ENCODE results near the gene COX5B. TPM values are rescaled to one million over a fixed set of nuclear protein-coding genes. Genes with fewer than 3 reads are reported as not detected.

COX5B gene
- total and polyA plus RNA-seq, 5 experiments from 2014 or later, result 119 to 373 (median 321) TPM

- Mint-ChIP-seq H3K27me3 (no peaks in the 10 kb centered on the region), H3K27ac (peak overlapping the region in 3 of 10 donors; percentile 37 to 56 (median 46))
- ATAC-seq, result no peak
These were observed 11.2 kb downstream of the COX5B start for GRCh38 chr2:97656905-97657587.

GRCh38 chr2:97657986-97658690 lies 12.3 kb downstream of the COX5B start:
- no peak overlapping the region for H3K4me3 Mint-ChIP-seq
- no peaks in the 10 kb centered on the region for H3K9me3 Mint-ChIP-seq
- peak overlapping the region in 3 of 10 donors; percentile 9 to 90 (median 29) for H3K27ac Mint-ChIP-seq
- H3K4me1 Mint-ChIP-seq, result peaks cover 24 to 31% (median 26%) of the 10 kb centered on the region in 4 donors
- no peaks in the 10 kb centered on the region for H3K27me3 Mint-ChIP-seq
- ATAC-seq (no peak), DNase-seq (no peak)
- POLR2A ChIA-PET, result interaction anchor here (3.4 to 8.6 kb wide), 2 partner anchors 11 to 12 kb away, joined by 18 to 170 read pairs; partner anchors contain the start of gene COX5B
- H3K36me3 Mint-ChIP-seq, result peaks cover 0 to 31% (median 0%) of the 10 kb centered on the region in 3 donors

More at GRCh38 chr2:97656905-97657587, 11.2 kb downstream of the COX5B start:
- Mint-ChIP-seq H3K9me3 (no peaks in the 10 kb centered on the region), H3K36me3 (peaks cover 0 to 31% (median 0%) of the 10 kb centered on the region in 3 donors), H3K4me3 (no peak overlapping the region), H3K4me1 (peaks cover 13 to 23% (median 17%) of the 10 kb centered on the region in 4 donors)
- POLR2A ChIA-PET, result interaction anchor here (3.4 kb wide), 1 partner anchor 11 kb away, joined by 18 read pairs; the partner anchor contains the start of gene COX5B
- no peak for DNase-seq

- peaks cover 0 to 31% (median 0%) of the 10 kb centered on the region in 3 donors for H3K36me3 Mint-ChIP-seq
- DNase-seq (no peak), ATAC-seq (no peak)
- H3K27me3 Mint-ChIP-seq, result no peaks in the 10 kb centered on the region
- no peaks in the 10 kb centered on the region for H3K9me3 Mint-ChIP-seq
- POLR2A ChIA-PET, result interaction anchor here (8.6 kb wide), 1 partner anchor 12 kb away, joined by 170 read pairs; the partner anchor contains the start of gene COX5B
- peaks cover 25 to 31% (median 28%) of the 10 kb centered on the region in 4 donors for H3K4me1 Mint-ChIP-seq
- no peak overlapping the region for H3K4me3 Mint-ChIP-seq
- peak overlapping the region in 1 of 10 donors; percentile 90 for H3K27ac Mint-ChIP-seq
These were observed 12.9 kb downstream of the COX5B start for GRCh38 chr2:97658691-97659157.

GRCh38 chr2:97659256-97660043 lies 13.6 kb downstream of the COX5B start:
- DNase-seq (no peak), ATAC-seq (no peak)
- Mint-ChIP-seq H3K4me1 (peaks cover 25 to 31% (median 28%) of the 10 kb centered on the region in 4 donors), H3K4me3 (peak overlapping the region in 1 of 10 donors; percentile 62), H3K27me3 (no peaks in the 10 kb centered on the region), H3K9me3 (no peaks in the 10 kb centered on the region), H3K36me3 (peaks cover 0 to 31% (median 0%) of the 10 kb centered on the region in 3 donors), H3K27ac (peak overlapping the region in 2 of 10 donors; percentile 10 to 85)
- POLR2A ChIA-PET, result interaction anchor here (8.6 kb wide), 1 partner anchor 12 kb away, joined by 170 read pairs; the partner anchor contains the start of gene COX5B

GRCh38 chr2:97660044-97660774 lies 14.3 kb downstream of the COX5B start:
- Mint-ChIP-seq H3K36me3 (peaks cover 0 to 31% (median 0%) of the 10 kb centered on the region in 3 donors), H3K9me3 (no peaks in the 10 kb centered on the region), H3K4me1 (peaks cover 22 to 37% (median 31%) of the 10 kb centered on the region in 4 donors), H3K27ac (peak overlapping the region in 4 of 10 donors; percentile 10 to 85 (median 68)), H3K4me3 (peak overlapping the region in 1 of 10 donors; percentile 62), H3K27me3 (no peaks in the 10 kb centered on the region)
- POLR2A ChIA-PET, result interaction anchor here (8.6 kb wide), 1 partner anchor 13 kb away, joined by 170 read pairs; the partner anchor contains the start of gene COX5B
- DNase-seq, result no peak
- ATAC-seq, result no peak

- H3K4me3 Mint-ChIP-seq, result peak overlapping the region in 3 of 10 donors; percentile 12 to 98 (median 30)
- H3K4me1 Mint-ChIP-seq, result peaks cover 19 to 39% (median 32%) of the 10 kb centered on the region in 4 donors
- POLR2A ChIA-PET, result interaction anchor here (8.6 kb wide), 1 partner anchor 14 kb away, joined by 170 read pairs; the partner anchor contains the start of gene COX5B
- ATAC-seq (no peak), DNase-seq (no peak)
- H3K27ac Mint-ChIP-seq, result peak overlapping the region in 5 of 10 donors; percentile 27 to 67 (median 58)
- H3K36me3 Mint-ChIP-seq, result peaks cover 0 to 31% (median 0%) of the 10 kb centered on the region in 3 donors
- no peaks in the 10 kb centered on the region for H3K27me3 Mint-ChIP-seq
- no peaks in the 10 kb centered on the region for H3K9me3 Mint-ChIP-seq
These were observed 15.0 kb downstream of the COX5B start for GRCh38 chr2:97660775-97661389.

GRCh38 chr2:97661927-97662326 lies 16.1 kb downstream of the COX5B start:
- Mint-ChIP-seq H3K4me3 (peak overlapping the region; percentile 90 to 98 (median 96)), H3K36me3 (peaks cover 0 to 30% (median 0%) of the 10 kb centered on the region in 3 donors), H3K4me1 (peaks cover 22 to 42% (median 32%) of the 10 kb centered on the region in 4 donors), H3K27me3 (no peaks in the 10 kb centered on the region), H3K27ac (peak overlapping the region in 9 of 10 donors; percentile 19 to 99 (median 90)), H3K9me3 (no peaks in the 10 kb centered on the region)
- no peak for ATAC-seq
- no peak for DNase-seq
- POLR2A ChIA-PET, result interaction anchor here (1.2 to 8.6 kb wide), 4 partner anchors 10 to 803 kb away, joined by 3 to 170 read pairs (median 8); partner anchors contain the start of genes COX5B and ZAP70

- POLR2A ChIA-PET, result interaction anchor here (0.9 to 8.6 kb wide), 6 partner anchors 11 to 802 kb away, joined by 3 to 170 read pairs (median 7); partner anchors contain the start of genes COX5B and ZAP70
- DNase-seq, result no peak
- Mint-ChIP-seq H3K9me3 (no peaks in the 10 kb centered on the region), H3K36me3 (peaks cover 0 to 25% (median 0%) of the 10 kb centered on the region in 3 donors), H3K27ac (peak overlapping the region; percentile 88 to 99 (median 96)), H3K27me3 (no peaks in the 10 kb centered on the region), H3K4me3 (peak overlapping the region; percentile 90 to 98 (median 96)), H3K4me1 (peaks cover 22 to 42% (median 32%) of the 10 kb centered on the region in 4 donors)
- ATAC-seq, result no peak
These were observed 16.6 kb downstream of the COX5B start for GRCh38 chr2:97662386-97662894.

- ATAC-seq, result peak; percentile 23 to 35
- Mint-ChIP-seq H3K9me3 (no peaks in the 10 kb centered on the region), H3K4me1 (peaks cover 22 to 42% (median 32%) of the 10 kb centered on the region in 4 donors), H3K36me3 (peaks cover 0 to 21% (median 0%) of the 10 kb centered on the region in 3 donors), H3K27ac (peak overlapping the region; percentile 88 to 99 (median 96)), H3K27me3 (no peaks in the 10 kb centered on the region), H3K4me3 (peak overlapping the region; percentile 90 to 98 (median 96))
- DNase-seq, result peak; percentile 32 to 80 (median 56)
- POLR2A ChIA-PET, result interaction anchor here (0.8 to 8.6 kb wide), 7 partner anchors 11 to 801 kb away, joined by 3 to 170 read pairs (median 5); partner anchors contain the start of genes COX5B and ZAP70
These were observed 17.2 kb downstream of the COX5B start for GRCh38 chr2:97662895-97663625.

- Mint-ChIP-seq H3K36me3 (peaks cover 0 to 16% (median 0%) of the 10 kb centered on the region in 3 donors), H3K4me1 (peaks cover 22 to 42% (median 32%) of the 10 kb centered on the region in 4 donors), H3K27me3 (no peaks in the 10 kb centered on the region), H3K27ac (peak overlapping the region in 6 of 10 donors; percentile 95 to 98 (median 98)), H3K4me3 (peak overlapping the region; percentile 90 to 98 (median 96)), H3K9me3 (no peaks in the 10 kb centered on the region)
- no peak for DNase-seq
- POLR2A ChIA-PET, result interaction anchor here (0.8 to 8.6 kb wide), 6 partner anchors 10 to 73 kb away, joined by 3 to 170 read pairs (median 6); partner anchors contain the start of gene COX5B
- no peak for ATAC-seq
These were observed 17.7 kb downstream of the COX5B start for GRCh38 chr2:97663626-97663961.

All from naive thymus-derived CD8-positive, alpha-beta T cell (primary cell).